ENCODE data around the gene EXOC3L4. TPM values are rescaled to one million over a fixed set of nuclear protein-coding genes. Genes with fewer than 3 reads are reported as not detected.

The EXOC3L4 gene
- total and polyA plus RNA-seq, 2 donors (not counting 1 experiment from before 2014, with no cell fraction given) = not detected

GRCh38 chr14:103081951-103082350, 12.6 kb upstream of the EXOC3L4 start:
- ATAC-seq (ENCODE audit: low read depth) (no peak), DNase-seq (no peak)
- POLR2A ChIA-PET = no interaction called here
- Histone ChIP-seq H3K36me3 (replicated peaks in 1 of 2; ENCODE audit: control extremely low read depth in 1 of 2, control insufficient read depth in 1 of 2, extremely low read depth in 1 of 2, insufficient read depth in 2 of 2, low read length in 1 of 2) (no peaks in the 10 kb centered on the region), H4K20me1 (ENCODE audit: control insufficient read depth, insufficient read depth, low read length, poor library complexity, severe bottlenecking) (no peaks in the 10 kb centered on the region), H3K4me2 (replicated peaks; ENCODE audit: low read depth, low read length, poor library complexity, severe bottlenecking) (no peak overlapping the region), H3K27ac (ENCODE audit: low read length in 2 of 2) (no peak overlapping the region), H3K79me2 (ENCODE audit: control insufficient read depth, insufficient read depth, low read length) (no peaks in the 10 kb centered on the region), H3K4me1 (ENCODE audit: control insufficient read depth in 2 of 2, insufficient read depth in 2 of 2, low read length in 2 of 2) (no peaks in the 10 kb centered on the region), H2AFZ (ENCODE audit: insufficient read depth, low read depth, low read length, poor library complexity, severe bottlenecking) (no peak overlapping the region), H3K9me3 (ENCODE audit: control extremely low read depth in 1 of 3, control insufficient read depth in 2 of 3, insufficient read depth in 1 of 3, low read length in 2 of 3) (peaks cover 0 to 3% (median 0%) of the 10 kb centered on the region in 3 donors), H3K4me3 (ENCODE audit: control extremely low read depth in 1 of 5, extremely low read depth in 1 of 5, insufficient read depth in 1 of 5, low read depth in 2 of 5, low read length in 4 of 5) (no peak overlapping the region), H3K27me3 (replicated peaks in 1 of 4; ENCODE audit: control extremely low read depth in 1 of 4, control insufficient read depth in 3 of 4, insufficient read depth in 4 of 4, low read length in 3 of 4) (peaks cover 0 to 21% (median 1%) of the 10 kb centered on the region in 4 experiments), H3K9ac (ENCODE audit: low read length) (no peak overlapping the region)
- no peak overlapping the region for H3K4me3 Mint-ChIP-seq
- no peak for TF ChIP-seq EZH2 (IDR thresholded peaks at IDR 0.05; ENCODE audit: borderline replicate concordance, insufficient read depth, low read depth, low read length, poor library complexity, severe bottlenecking)
- no peak for TF ChIP-seq CTCF (IDR thresholded peaks at IDR 0.05)
- peaks cover 7% of the 10 kb centered on the region for H3K27me3 Mint-ChIP-seq
- CTCF ChIA-PET = no interaction called here
- no peaks in the 10 kb centered on the region for H3K9me3 Mint-ChIP-seq (ENCODE audit: insufficient read depth)
- intact Hi-C loops (cut with micrococcal nuclease) = no loop called here
- H3K27ac Mint-ChIP-seq = no peak overlapping the region
- WGBS (ENCODE audit: insufficient coverage) = 100% methylated on average over 2 of the region's 2 CpGs
- peaks cover 2% of the 10 kb centered on the region for H3K4me1 Mint-ChIP-seq

DNA sequence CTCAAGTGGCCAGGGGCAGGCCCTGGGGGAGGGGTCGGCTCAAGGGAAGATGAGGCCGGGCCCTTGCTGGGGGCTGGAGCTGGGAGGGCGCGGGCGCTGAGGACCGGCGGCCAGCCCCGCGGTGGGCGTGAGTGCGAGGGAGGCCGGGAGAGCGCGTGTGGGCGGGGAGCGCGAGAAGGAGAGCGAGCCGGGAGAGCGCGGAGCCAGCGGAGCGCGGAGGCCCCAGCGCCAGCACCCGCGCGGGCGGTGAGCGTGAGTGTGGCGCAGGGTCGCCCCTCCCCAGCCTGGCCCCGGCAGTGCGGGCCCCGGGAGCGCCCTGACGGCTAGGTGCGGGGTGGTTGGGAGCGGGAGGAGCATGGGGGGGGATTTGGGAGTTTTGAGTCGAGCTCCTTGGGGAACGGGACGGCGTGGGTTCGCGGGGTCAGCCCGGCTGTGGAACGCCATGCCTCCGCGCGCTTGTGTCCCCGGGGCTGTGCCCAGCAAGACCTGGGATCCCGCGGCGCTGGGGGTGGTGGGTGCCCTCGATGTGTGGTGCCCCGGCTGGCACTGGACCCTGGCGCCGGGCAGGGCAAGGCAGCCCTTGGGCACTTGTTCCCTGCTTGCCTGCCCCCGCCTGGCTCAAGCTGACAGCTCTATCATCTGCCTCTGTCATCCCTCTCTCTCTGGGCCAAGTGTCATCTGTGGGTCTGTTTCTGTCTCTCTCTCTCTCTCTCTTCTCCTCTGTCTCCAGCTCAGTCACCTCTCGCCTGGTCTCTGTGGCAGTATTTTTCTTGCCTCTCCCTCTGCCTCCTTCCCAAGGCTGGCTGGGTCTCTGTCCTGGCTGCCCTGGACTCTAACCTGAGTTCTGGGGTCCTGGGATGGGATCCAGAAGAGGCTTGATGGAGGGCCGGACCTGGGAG, 10.3 kb upstream of the EXOC3L4 start, which contains the start of gene LBHD2:
Gene LBHD2 (plus strand): TSS at position 190 of the 899 bp plus-strand sequence. CDS start 1,803 bp downstream, outside the sequence.
- no peak within 1 kb of the TSS for H3K9ac ChIP-seq (ENCODE audit: low read length)
- no peak within 1 kb of the TSS for H3K4me3 ChIP-seq (ENCODE audit: control extremely low read depth in 1 of 5, extremely low read depth in 1 of 5, insufficient read depth in 1 of 5, low read depth in 2 of 5, low read length in 4 of 5)
- 22% methylated on average over 57 of the region's 61 CpGs for WGBS (ENCODE audit: insufficient coverage)
- H3K36me3 ChIP-seq (replicated peaks in 1 of 2; ENCODE audit: control extremely low read depth in 1 of 2, control insufficient read depth in 1 of 2, extremely low read depth in 1 of 2, insufficient read depth in 2 of 2, low read length in 1 of 2) = no peaks in the 10 kb centered on the region
- ChIA-PET POLR2A (no interaction called here), CTCF (no interaction called here)
- no peak for DNase-seq
- H3K27ac ChIP-seq (ENCODE audit: low read length in 2 of 2) = no peak within 1 kb of the TSS
- H3K9me3 Mint-ChIP-seq (ENCODE audit: insufficient read depth) = no peaks in the 10 kb centered on the region
- H3K4me2 ChIP-seq (replicated peaks; ENCODE audit: low read depth, low read length, poor library complexity, severe bottlenecking) = no peak within 1 kb of the TSS
- peaks cover 7% of the 10 kb centered on the region for H3K27me3 Mint-ChIP-seq
- H3K4me1 ChIP-seq (ENCODE audit: control insufficient read depth in 2 of 2, insufficient read depth in 2 of 2, low read length in 2 of 2) = no peaks in the 10 kb centered on the region
- no peak within 1 kb of the TSS for H2AFZ ChIP-seq (ENCODE audit: insufficient read depth, low read depth, low read length, poor library complexity, severe bottlenecking)
- intact Hi-C loops (cut with micrococcal nuclease) = no loop called here
- H3K9me3 ChIP-seq (ENCODE audit: control extremely low read depth in 1 of 3, control insufficient read depth in 2 of 3, insufficient read depth in 1 of 3, low read length in 2 of 3) = no peaks in the 10 kb centered on the region
- peaks cover 2% of the 10 kb centered on the region for H3K4me1 Mint-ChIP-seq
- H3K4me3 Mint-ChIP-seq = no peak within 1 kb of the TSS
- no peaks in the 10 kb centered on the region for H4K20me1 ChIP-seq (ENCODE audit: control insufficient read depth, insufficient read depth, low read length, poor library complexity, severe bottlenecking)
- no peak within 1 kb of the TSS for H3K27ac Mint-ChIP-seq
- peaks cover 0 to 21% (median 1%) of the 10 kb centered on the region in 4 experiments for H3K27me3 ChIP-seq (replicated peaks in 1 of 4; ENCODE audit: control extremely low read depth in 1 of 4, control insufficient read depth in 3 of 4, insufficient read depth in 4 of 4, low read length in 3 of 4)
- ATAC-seq (ENCODE audit: low read depth) = no peak
- H3K79me2 ChIP-seq (ENCODE audit: control insufficient read depth, insufficient read depth, low read length) = no peaks in the 10 kb centered on the region
- TF ChIP-seq CTCF (IDR thresholded peaks at IDR 0.05) = no peak
- no peak for TF ChIP-seq EZH2 (IDR thresholded peaks at IDR 0.05; ENCODE audit: borderline replicate concordance, insufficient read depth, low read depth, low read length, poor library complexity, severe bottlenecking)

All from B cell (primary cell).